ENCODE results near the gene JARID2.

Gene JARID2

GRCh38 chr6:15370733-15371671 is 125.1 kb downstream of the JARID2 start:
- no peak for DNase-seq (ENCODE audit: low read depth in 1 of 2, low spot score in 1 of 2)

- no peak for DNase-seq (ENCODE audit: low read depth in 1 of 2, low spot score in 1 of 2)
Observed at GRCh38 chr6:15372932-15373331, 127.1 kb downstream of the JARID2 start.

- DNase-seq (ENCODE audit: low read depth in 1 of 2, low spot score in 1 of 2): no peak
Observed at GRCh38 chr6:15374119-15374518, 128.2 kb downstream of the JARID2 start.

GRCh38 chr6:15375018-15375417 is 129.1 kb downstream of the JARID2 start:
- no peak for DNase-seq (ENCODE audit: low read depth in 1 of 2, low spot score in 1 of 2)

- no peak for DNase-seq (ENCODE audit: low read depth in 1 of 2, low spot score in 1 of 2)
Observed at GRCh38 chr6:15375638-15376290, 129.9 kb downstream of the JARID2 start.

- DNase-seq (ENCODE audit: low read depth in 1 of 2, low spot score in 1 of 2): no peak
Observed at GRCh38 chr6:15376900-15377487, 131.1 kb downstream of the JARID2 start.

GRCh38 chr6:15378272-15378671 is 132.4 kb downstream of the JARID2 start:
- DNase-seq (ENCODE audit: low read depth in 1 of 2, low spot score in 1 of 2): no peak

GRCh38 chr6:15378866-15379265 is 133.0 kb downstream of the JARID2 start:
- DNase-seq (ENCODE audit: low read depth in 1 of 2, low spot score in 1 of 2): no peak

GRCh38 chr6:15380351-15380750 is 134.5 kb downstream of the JARID2 start:
- no peak for DNase-seq (ENCODE audit: low read depth in 1 of 2, low spot score in 1 of 2)

GRCh38 chr6:15382089-15382488 is 136.2 kb downstream of the JARID2 start:
- DNase-seq (ENCODE audit: low read depth in 1 of 2, low spot score in 1 of 2): no peak

GRCh38 chr6:15382712-15383111 is 136.8 kb downstream of the JARID2 start:
- DNase-seq (ENCODE audit: low read depth in 1 of 2, low spot score in 1 of 2): no peak

- no peak for DNase-seq (ENCODE audit: low read depth in 1 of 2, low spot score in 1 of 2)
Observed at GRCh38 chr6:15384901-15385300, 139.0 kb downstream of the JARID2 start.

GRCh38 chr6:15385521-15385920 is 139.7 kb downstream of the JARID2 start:
- no peak for DNase-seq (ENCODE audit: low read depth in 1 of 2, low spot score in 1 of 2)

- DNase-seq (ENCODE audit: low read depth in 1 of 2, low spot score in 1 of 2): no peak
Observed at GRCh38 chr6:15386110-15386755, 140.4 kb downstream of the JARID2 start.

- DNase-seq (ENCODE audit: low read depth in 1 of 2, low spot score in 1 of 2): no peak
Observed at GRCh38 chr6:15386756-15387112, 140.9 kb downstream of the JARID2 start.

- no peak for DNase-seq (ENCODE audit: low read depth in 1 of 2, low spot score in 1 of 2)
Observed at GRCh38 chr6:15387118-15387517, 141.2 kb downstream of the JARID2 start.

GRCh38 chr6:15389084-15389764 is 143.4 kb downstream of the JARID2 start:
- no peak for DNase-seq (ENCODE audit: low read depth in 1 of 2, low spot score in 1 of 2)

GRCh38 chr6:15389765-15390723 is 144.2 kb downstream of the JARID2 start:
- DNase-seq (ENCODE audit: low read depth in 1 of 2, low spot score in 1 of 2): no peak

GRCh38 chr6:15391500-15391899 is 145.6 kb downstream of the JARID2 start:
- DNase-seq (ENCODE audit: low read depth in 1 of 2, low spot score in 1 of 2): no peak

GRCh38 chr6:15392182-15392581 is 146.3 kb downstream of the JARID2 start:
- DNase-seq (ENCODE audit: low read depth in 1 of 2, low spot score in 1 of 2): no peak
